ENCODE measurements around the gene ONECUT2.

The ONECUT2 gene

DNA sequence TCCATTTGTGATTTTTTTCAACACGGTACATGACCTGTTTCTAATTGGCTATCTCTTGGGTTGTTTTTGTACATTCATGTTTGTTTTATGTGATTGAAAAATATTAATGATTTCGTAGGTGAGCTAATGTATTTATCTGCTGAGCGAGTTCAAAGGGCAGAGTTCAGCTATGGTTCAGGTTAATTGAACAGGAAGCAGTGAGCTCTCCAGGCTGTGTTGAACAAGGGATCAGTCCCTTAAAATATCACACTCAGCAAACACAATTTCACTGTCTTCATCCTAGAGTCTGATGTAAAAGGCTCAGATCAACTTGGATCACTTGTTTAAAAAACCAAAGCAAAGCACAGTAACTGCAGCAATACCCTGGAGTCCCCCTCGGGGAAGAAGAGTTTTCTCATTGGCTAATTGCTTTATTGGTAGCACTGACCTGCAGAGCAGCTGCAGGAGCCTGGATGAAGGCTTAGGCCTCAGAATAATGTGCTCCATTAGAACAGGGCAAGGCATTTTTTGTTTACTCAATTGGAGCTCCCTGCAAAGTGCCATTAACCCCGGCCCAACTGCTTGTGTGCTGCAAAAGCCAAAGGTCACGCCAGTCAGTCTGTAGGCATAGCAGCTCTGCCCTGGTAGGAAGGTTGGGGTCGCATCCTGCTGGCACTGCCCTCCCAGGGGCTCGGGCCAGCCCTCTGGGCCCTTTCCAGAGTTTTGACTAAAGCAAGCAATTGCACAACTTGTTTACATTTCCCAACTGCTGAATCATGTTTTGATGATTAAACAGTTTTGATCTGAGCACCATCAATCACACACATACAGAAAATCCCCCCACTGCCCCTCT is 10.5 kb downstream of the ONECUT2 start:
- Histone ChIP-seq H2AFZ (ENCODE audit: low read length) (no peak overlapping the region), H3K36me3 (ENCODE audit: insufficient read depth, low read length) (no peaks in the 10 kb centered on the region), H3K4me2 (ENCODE audit: low read depth, low read length, poor library complexity, severe bottlenecking) (no peak overlapping the region), H3K27me3 (ENCODE audit: insufficient read depth, low read length, poor library complexity, severe bottlenecking) (no peaks in the 10 kb centered on the region), H3K9me2 (replicated peaks; ENCODE audit: low read depth, low read length) (no peaks in the 10 kb centered on the region), H3K79me2 (ENCODE audit: insufficient read depth, low read length) (no peaks in the 10 kb centered on the region), H4K20me1 (ENCODE audit: insufficient read depth, low read length, poor library complexity, severe bottlenecking) (no peaks in the 10 kb centered on the region), H3K9ac (ENCODE audit: low read depth, low read length, poor library complexity, severe bottlenecking) (no peak overlapping the region), H3F3A (ENCODE audit: low read depth) (no peaks in the 10 kb centered on the region), H3K9me3 (ENCODE audit: insufficient read depth, low read depth, low read length) (no peaks in the 10 kb centered on the region), H3K4me1 (ENCODE audit: insufficient read depth, low read length, poor library complexity, severe bottlenecking) (no peaks in the 10 kb centered on the region), H3K4me3 (ENCODE audit: low read length, poor library complexity, severe bottlenecking) (no peak overlapping the region)
- TF ChIP-seq, protein P1, sequence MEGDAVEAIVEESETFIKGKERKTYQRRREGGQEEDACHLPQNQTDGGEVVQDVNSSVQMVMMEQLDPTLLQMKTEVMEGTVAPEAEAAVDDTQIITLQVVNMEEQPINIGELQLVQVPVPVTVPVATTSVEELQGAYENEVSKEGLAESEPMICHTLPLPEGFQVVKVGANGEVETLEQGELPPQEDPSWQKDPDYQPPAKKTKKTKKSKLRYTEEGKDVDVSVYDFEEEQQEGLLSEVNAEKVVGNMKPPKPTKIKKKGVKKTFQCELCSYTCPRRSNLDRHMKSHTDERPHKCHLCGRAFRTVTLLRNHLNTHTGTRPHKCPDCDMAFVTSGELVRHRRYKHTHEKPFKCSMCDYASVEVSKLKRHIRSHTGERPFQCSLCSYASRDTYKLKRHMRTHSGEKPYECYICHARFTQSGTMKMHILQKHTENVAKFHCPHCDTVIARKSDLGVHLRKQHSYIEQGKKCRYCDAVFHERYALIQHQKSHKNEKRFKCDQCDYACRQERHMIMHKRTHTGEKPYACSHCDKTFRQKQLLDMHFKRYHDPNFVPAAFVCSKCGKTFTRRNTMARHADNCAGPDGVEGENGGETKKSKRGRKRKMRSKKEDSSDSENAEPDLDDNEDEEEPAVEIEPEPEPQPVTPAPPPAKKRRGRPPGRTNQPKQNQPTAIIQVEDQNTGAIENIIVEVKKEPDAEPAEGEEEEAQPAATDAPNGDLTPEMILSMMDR (conservative IDR thresholded peaks at IDR 0.05; ENCODE audit: low read length): no peak
- no peak for TF ChIP-seq EZH2phosphoT487 (IDR thresholded peaks at IDR 0.05; ENCODE audit: borderline replicate concordance)

DNA sequence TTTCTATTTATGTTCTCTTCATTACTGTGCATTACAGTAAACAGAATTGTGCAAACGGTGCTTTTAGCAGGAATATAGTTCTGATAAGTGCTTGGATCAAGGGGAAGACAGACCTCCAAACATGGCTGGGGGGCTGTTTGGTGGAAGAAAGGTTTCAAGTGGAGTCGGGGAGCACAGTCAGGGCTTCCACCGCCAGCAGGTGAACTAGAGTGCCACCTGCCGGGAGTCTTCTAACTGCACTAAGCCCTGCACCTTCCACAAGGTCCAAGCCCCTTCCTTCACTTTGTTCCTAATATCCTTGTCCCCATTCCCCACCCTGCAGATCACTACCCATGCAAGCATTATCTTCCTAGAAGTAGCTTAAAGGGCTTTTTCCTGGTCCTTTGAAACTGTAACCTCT is 11.1 kb downstream of the ONECUT2 start:
- Histone ChIP-seq H3K9ac (ENCODE audit: low read depth, low read length, poor library complexity, severe bottlenecking) (no peak overlapping the region), H3K79me2 (ENCODE audit: insufficient read depth, low read length) (no peaks in the 10 kb centered on the region), H3K36me3 (ENCODE audit: insufficient read depth, low read length) (no peaks in the 10 kb centered on the region), H3F3A (ENCODE audit: low read depth) (no peaks in the 10 kb centered on the region), H3K9me2 (replicated peaks; ENCODE audit: low read depth, low read length) (no peaks in the 10 kb centered on the region), H3K9me3 (ENCODE audit: insufficient read depth, low read depth, low read length) (no peaks in the 10 kb centered on the region), H3K4me2 (ENCODE audit: low read depth, low read length, poor library complexity, severe bottlenecking) (no peak overlapping the region), H2AFZ (ENCODE audit: low read length) (no peak overlapping the region), H3K4me3 (ENCODE audit: low read length, poor library complexity, severe bottlenecking) (no peak overlapping the region), H3K27me3 (ENCODE audit: insufficient read depth, low read length, poor library complexity, severe bottlenecking) (no peaks in the 10 kb centered on the region), H4K20me1 (ENCODE audit: insufficient read depth, low read length, poor library complexity, severe bottlenecking) (no peaks in the 10 kb centered on the region), H3K4me1 (ENCODE audit: insufficient read depth, low read length, poor library complexity, severe bottlenecking) (no peaks in the 10 kb centered on the region)
- TF ChIP-seq EZH2phosphoT487 (IDR thresholded peaks at IDR 0.05; ENCODE audit: borderline replicate concordance): no peak
- TF ChIP-seq, protein P1 (conservative IDR thresholded peaks at IDR 0.05; ENCODE audit: low read length): peak; percentile 82

DNA sequence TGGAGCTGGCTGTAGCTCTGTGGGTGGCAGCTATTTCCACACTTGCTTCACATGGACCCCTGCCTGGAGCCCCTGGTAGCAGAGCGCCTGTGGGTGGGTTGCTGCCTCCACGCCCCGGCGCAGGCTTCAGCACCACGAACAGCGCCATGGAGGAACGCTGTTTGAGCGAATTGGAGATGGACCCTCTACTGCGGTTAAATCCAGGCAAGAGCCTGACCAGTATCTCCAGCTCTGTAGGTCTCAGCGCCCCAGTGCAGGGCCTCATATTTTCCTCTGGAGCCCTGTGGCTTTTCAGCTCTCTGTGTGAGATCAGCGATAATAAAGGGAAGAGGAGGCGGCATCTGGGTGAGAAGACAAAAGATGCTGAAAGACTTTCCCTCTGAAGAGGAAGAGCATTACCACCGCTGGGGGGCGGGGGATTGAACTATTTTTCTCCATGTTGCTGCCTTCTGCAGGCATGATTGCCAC is 12.0 kb downstream of the ONECUT2 start:
- no peak overlapping the region for H3K4me2 ChIP-seq (ENCODE audit: low read depth, low read length, poor library complexity, severe bottlenecking)
- TF ChIP-seq, protein P1 (conservative IDR thresholded peaks at IDR 0.05; ENCODE audit: low read length): peak; percentile 36; the same call in 1 of the 2 replicates
- no peak for TF ChIP-seq EZH2phosphoT487 (IDR thresholded peaks at IDR 0.05; ENCODE audit: borderline replicate concordance)

More for the DNA sequence above, 12.0 kb downstream of the ONECUT2 start:
- Histone ChIP-seq H3K4me1 (ENCODE audit: insufficient read depth, low read length, poor library complexity, severe bottlenecking) (no peaks in the 10 kb centered on the region), H3F3A (ENCODE audit: low read depth) (no peaks in the 10 kb centered on the region), H3K36me3 (ENCODE audit: insufficient read depth, low read length) (no peaks in the 10 kb centered on the region), H3K9me3 (ENCODE audit: insufficient read depth, low read depth, low read length) (no peaks in the 10 kb centered on the region), H3K4me3 (ENCODE audit: low read length, poor library complexity, severe bottlenecking) (no peak overlapping the region), H3K9me2 (replicated peaks; ENCODE audit: low read depth, low read length) (no peaks in the 10 kb centered on the region), H3K9ac (ENCODE audit: low read depth, low read length, poor library complexity, severe bottlenecking) (no peak overlapping the region), H4K20me1 (ENCODE audit: insufficient read depth, low read length, poor library complexity, severe bottlenecking) (no peaks in the 10 kb centered on the region), H3K79me2 (ENCODE audit: insufficient read depth, low read length) (no peaks in the 10 kb centered on the region), H3K27me3 (ENCODE audit: insufficient read depth, low read length, poor library complexity, severe bottlenecking) (no peaks in the 10 kb centered on the region), H2AFZ (ENCODE audit: low read length) (no peak overlapping the region)
